DMS114 treated with DMSO at 0.1 percent for 48 hours (cell line): ENCODE data around the gene MAPKAP1.

Experiments
- DNase-seq: peaks from one replicate; lab custom pipeline; 2025; ENCODE audit not compliant: unreplicated experiment; lab: John Stamatoyannopoulos, UW

The MAPKAP1 gene

GRCh38 chr9:125541840-125542243, 165.2 kb downstream of the MAPKAP1 start:
- no peak for DNase-seq

GRCh38 chr9:125540497-125540896, 166.5 kb downstream of the MAPKAP1 start:
- DNase-seq = no peak

- DNase-seq = no peak
Measured at GRCh38 chr9:125538092-125538473, 168.9 kb downstream of the MAPKAP1 start.

- DNase-seq = no peak
Measured at GRCh38 chr9:125537442-125538091, 169.4 kb downstream of the MAPKAP1 start.

- no peak for DNase-seq
Measured at GRCh38 chr9:125536776-125537175, 170.2 kb downstream of the MAPKAP1 start.

GRCh38 chr9:125536167-125536772, 170.7 kb downstream of the MAPKAP1 start:
- no peak for DNase-seq

GRCh38 chr9:125534971-125535701, 171.9 kb downstream of the MAPKAP1 start:
- DNase-seq = no peak

- no peak for DNase-seq
Measured at GRCh38 chr9:125532812-125533594, 174.0 kb downstream of the MAPKAP1 start.

- no peak for DNase-seq
Measured at GRCh38 chr9:125532412-125532811, 174.6 kb downstream of the MAPKAP1 start.

- DNase-seq = no peak
Measured at GRCh38 chr9:125529589-125530515, 177.2 kb downstream of the MAPKAP1 start.

GRCh38 chr9:125529107-125529506, 177.9 kb downstream of the MAPKAP1 start:
- DNase-seq = no peak

GRCh38 chr9:125527471-125528002, 179.5 kb downstream of the MAPKAP1 start:
- no peak for DNase-seq

- no peak for DNase-seq
Measured at GRCh38 chr9:125525921-125526631, 180.9 kb downstream of the MAPKAP1 start.

- DNase-seq = no peak
Measured at GRCh38 chr9:125524583-125525355, 182.2 kb downstream of the MAPKAP1 start.

GRCh38 chr9:125523681-125524080, 183.3 kb downstream of the MAPKAP1 start:
- DNase-seq = no peak

GRCh38 chr9:125522328-125522725, 184.7 kb downstream of the MAPKAP1 start:
- no peak for DNase-seq

- no peak for DNase-seq
Measured at GRCh38 chr9:125521462-125522327, 185.3 kb downstream of the MAPKAP1 start.

GRCh38 chr9:125519734-125520133, 187.3 kb downstream of the MAPKAP1 start:
- no peak for DNase-seq
